T1000 (cell line): ENCODE measurements around the gene TC2N.
"Not testable (repeated sequence)": the region's sequence is repeated elsewhere in the genome, so short reads cannot be mapped to it uniquely, and the experiment has no call there.

Experiments used
- DNase-seq: peaks from one replicate; lab custom pipeline; 2025; ENCODE audit warnings: mixed read lengths; lab: John Stamatoyannopoulos, UW

The TC2N gene

DNA sequence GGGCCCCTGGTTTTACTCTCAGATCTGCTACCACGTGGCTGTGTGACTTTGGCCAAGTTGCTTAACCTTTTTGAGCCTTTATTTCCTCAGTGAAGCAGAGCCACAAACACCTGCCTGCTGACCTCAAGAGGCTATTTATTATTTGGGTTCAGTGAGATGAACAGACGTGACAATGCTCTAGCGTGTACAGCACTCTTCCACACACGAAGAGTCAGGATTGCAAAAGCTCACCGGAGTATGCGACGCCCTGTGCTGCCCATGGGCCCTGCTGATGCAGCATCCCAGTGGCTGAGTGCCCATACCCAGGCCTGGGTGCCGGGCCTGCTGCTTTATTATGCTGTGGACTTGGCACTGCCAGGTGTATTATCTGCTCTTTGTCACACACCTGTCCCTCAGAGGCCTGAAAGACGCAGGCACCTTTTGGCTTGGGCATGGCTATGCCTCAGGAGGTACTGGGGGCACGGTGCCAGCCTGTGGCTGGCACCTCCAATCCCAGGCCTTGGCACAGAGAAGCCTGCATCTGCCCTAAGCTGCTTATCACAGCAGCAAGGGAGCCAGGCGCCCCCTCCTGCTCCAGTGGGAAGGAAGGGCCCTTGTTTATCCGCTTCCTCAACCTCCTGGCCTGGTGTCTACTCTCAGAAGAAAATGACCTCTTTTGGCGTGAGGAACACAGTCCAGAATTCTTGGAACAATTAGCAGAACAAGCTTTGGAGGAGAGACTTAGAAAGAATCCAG is 22.3 kb upstream of the TC2N start:
- DNase-seq, result no peak

DNA sequence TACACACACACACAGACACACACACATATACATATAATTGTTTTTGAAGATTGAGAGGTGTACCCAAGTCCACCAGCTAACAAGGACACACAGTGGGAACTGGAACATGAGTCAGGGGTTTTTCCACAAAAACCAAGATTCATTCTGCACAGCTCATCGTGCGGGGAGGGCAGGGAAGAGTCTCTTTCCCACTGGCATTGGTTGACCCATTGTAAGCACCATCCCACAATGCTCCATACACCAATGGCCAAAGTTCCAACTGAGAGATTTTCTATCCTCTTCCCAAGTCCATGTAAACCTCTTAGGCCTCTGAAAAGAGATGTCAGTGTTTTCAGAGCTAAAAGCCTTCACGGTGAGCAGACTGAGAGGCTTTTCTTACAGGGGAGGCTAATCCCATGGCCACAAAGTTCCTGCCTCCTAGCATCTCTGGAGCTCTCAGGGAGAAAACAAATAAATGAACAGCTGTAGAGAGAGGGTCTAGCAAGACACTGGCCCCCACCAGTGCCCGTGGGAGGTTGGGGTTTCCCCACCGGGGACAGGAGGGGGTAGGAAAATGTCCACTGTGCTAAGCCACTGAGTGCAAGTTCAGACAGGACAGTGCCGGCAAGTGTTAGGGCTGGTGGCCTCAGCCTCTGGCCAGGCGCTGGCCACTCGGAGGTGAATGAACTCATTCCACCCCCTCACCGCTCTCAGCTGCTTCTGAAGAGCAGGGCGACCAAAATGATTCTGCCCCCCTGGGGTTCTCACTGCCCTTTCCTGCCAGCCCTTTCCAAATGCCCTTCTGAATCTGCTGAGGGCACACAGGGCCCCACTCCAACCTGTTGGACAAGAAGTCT is 21.5 kb upstream of the TC2N start:
- no peak for DNase-seq

DNA sequence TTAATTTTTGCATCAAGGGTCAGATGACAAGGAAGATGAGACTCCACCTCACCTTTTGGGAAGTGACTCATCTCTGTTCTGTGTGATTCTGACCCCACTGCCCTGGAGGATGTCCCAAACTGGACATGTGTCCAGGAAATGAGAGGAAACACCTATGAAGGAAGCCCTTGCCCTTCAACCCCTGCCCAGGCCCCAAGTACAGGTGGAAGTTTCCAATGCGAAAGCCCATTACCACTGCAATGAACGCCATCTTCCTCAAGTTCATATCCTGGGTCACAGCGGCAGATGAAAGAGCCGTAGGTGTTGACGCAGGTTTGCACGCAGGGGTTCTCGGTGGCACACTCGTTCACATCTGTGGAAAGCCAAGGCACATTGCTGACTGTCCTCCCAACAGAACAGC is 19.6 kb upstream of the TC2N start:
- no peak for DNase-seq

DNA sequence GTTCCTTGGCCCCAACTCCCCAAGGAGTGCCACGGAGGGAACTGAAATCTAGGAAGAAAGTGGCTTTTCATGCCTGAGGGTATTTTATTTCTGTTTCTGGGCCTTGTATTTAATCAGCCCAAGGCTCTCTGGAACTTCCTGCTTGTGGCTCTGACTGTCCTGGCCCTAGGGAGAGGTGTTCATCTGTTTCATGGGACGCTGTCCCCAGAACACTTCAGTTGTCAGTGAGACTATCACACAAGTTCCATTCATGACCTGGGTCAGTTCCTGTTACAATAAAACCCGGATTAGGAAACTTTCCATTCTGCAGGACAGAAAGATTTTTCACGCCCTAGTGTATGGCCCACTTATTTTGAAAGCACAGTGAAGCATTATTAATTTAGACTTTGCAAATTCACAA is 18.5 kb upstream of the TC2N start:
- no peak for DNase-seq

DNA sequence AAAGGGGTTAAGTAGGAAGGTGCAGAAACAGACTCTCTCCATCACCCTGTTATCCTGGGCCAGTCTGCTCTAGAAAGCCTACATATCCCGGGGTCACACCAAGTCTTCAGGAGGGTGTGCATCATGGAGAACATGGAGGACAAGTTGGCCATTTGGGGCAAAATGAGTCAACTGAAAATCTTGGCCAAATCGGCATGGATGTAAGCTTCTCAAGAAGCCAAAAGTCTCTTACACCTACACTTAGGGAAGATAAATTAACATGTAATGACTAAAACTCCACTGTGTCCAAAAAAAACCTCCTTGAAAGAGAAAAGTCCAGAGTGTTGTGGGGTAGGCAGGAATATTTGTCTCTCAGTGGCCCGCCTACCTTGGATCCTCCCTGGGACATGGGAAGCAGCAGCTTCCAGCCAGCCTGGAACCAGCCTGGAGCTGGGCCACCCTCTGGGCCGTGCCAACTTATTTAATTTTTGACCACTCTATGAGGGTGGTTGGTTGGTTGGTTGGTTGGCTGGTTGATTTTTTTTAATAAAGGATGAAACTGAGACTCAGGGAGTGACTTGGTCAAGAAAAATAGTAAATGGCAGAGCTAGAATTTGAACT is 17.9 kb upstream of the TC2N start:
- DNase-seq, result no peak

DNA sequence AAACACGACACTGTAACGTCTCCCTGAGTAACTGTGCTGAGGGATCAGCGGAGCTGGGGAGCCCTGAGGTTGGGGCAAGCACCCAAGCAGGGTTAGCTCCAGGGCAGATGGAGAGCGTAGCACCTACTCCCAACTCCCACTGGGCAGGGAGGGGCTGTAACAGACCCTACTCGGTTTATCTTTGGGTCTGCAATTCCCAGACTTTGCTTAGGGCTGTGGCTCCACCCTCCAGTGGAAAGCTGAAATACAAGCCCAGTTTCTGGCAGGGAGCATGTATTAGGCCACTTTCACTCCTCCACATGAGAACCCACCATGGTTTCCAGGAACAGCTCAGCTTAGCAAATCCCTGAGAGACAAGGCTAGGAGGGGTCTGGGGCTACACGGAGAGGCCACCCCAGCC is 17.3 kb upstream of the TC2N start:
- no peak for DNase-seq

DNA sequence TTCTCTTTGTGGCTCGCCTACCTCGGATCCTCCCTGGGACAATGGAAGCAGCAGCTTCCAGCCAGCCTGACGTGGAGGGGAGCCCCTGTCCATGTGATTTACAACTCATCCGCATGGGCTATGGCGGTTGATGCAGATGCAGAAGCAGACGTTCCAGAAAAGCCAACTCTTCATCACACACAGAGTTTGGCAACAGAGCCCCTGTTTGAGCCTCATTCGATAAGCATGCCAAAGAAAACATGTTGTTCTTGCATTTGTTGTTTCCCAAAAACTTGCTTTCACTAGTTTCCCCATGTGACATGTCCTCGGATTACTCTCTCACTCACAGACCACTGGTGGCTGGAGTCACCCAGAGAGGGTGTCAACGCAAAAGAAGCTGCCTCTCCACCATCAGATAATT is 16.4 kb upstream of the TC2N start:
- DNase-seq, result no peak

DNA sequence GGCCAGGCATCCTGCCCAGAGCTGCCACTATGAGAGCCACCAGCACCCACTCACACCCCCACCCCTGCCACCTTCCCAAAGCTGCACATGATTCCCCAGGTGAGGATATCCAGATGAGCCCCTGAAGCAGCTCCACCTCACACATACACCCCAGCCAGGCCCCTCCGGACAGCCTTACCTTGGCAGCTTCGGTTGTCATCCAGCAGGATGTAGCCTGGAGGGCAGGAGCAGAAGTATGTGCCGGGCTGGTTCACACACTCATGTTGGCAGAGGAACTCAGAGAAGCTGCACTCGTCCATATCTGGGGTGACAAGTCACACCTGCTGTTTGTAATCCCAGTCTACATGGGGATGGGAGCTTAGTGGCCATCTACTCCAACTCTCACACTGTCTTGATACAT is 15.4 kb upstream of the TC2N start:
- no peak for DNase-seq

DNA sequence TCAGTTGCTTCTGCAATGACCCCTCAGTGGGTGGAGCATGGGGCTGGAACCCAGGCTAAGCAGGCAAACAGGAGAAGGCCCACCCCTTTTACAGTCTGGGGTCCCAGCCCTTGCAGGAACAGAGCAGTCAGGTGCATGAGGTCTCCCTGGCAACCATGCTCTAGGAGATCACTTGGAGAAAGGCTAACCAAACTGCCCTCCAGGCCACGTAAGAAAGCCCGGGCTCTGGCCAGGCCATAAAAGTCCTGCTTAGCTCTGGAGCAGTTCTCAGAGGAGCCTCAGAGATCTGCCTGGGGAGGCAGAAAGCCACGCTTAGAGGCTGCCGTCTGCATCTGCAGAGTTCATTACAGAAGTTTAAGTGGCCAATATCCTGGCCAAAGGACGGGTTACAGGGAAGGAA is 15.0 kb upstream of the TC2N start:
- no peak for DNase-seq

DNA sequence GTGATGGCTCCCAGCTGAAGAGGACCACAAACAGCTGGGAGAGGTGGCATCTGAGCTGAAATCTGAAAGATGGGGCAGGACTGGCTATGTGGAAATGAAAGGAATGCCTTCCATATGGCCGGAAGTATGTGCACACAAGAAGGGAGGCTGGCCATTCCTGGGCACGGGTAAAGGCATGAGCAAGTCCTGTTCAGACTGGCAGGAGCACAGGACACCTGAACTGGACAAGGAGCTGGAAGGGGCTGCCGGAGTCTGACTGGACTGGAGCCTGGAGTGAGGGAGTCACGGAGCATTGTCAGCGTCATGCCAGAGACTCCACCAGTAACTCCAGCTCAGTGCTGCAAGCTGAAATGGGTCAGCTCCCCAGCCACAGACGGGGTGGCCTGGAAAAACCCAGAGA is 11.9 kb upstream of the TC2N start:
- DNase-seq, result no peak

DNA sequence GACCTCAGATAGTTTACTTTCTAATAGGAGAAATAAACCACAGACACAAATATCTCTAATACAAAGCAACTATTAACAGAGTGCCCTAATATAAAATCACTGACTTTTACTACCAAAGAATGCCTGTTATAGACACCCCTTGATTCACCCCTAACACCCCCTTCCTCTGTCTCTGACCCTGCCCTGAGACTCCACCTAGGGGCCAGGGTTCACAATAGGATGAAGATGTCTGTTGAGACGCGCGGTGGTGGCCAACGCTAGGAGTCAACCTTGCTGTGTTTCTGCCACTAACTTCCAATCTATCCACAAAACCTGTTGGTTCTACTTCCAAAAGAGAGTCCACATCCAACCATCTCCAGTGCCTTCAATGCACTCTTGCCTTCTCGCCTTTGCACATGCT is 10.9 kb upstream of the TC2N start:
- DNase-seq, result no peak

DNA sequence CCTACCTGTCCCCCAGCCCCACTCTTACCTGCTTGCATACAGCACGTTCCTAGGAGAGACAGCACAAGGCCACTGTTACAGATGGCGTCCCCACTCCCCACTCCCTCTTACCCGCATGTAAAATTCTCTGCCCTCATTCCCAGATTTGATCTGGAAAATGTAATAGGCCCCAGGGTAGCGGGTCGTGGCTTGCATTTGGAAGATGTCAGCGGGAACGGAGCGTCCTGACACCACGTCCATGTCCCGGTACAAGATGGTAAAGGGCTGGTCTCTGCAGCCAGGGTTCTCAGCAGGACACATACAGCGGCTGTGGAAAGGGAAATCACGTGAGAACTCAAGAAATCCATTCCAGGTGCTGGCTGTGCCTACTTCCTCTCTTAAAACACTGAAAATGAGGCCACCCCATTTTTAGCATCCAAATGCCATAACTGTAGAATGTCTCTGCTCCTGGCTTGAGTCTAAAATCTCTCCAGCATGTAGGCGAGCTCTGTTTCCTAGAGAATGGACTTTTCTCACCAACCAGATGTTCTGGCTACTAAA is 10.1 kb upstream of the TC2N start:
- no peak for DNase-seq

DNA sequence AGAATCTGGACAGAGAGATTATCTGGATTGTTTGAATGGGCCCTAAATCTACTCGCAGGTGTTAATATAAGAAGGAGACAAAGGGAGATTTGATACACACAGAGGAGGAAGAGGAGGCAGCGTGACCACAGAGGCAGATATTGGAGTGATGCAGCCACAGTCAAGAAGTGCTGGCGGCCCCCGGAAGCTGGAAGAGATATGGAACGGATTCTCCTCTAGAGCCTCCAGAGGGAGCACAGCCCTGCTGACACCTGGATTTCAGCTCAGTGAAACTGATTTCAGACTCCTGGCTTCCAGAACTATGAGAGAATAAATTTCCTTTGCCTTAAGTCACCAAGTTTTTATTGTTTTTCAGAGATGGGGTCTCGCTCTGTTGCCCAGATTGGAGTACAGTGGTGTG is 9.2 kb upstream of the TC2N start:
- DNase-seq, result no peak

DNA sequence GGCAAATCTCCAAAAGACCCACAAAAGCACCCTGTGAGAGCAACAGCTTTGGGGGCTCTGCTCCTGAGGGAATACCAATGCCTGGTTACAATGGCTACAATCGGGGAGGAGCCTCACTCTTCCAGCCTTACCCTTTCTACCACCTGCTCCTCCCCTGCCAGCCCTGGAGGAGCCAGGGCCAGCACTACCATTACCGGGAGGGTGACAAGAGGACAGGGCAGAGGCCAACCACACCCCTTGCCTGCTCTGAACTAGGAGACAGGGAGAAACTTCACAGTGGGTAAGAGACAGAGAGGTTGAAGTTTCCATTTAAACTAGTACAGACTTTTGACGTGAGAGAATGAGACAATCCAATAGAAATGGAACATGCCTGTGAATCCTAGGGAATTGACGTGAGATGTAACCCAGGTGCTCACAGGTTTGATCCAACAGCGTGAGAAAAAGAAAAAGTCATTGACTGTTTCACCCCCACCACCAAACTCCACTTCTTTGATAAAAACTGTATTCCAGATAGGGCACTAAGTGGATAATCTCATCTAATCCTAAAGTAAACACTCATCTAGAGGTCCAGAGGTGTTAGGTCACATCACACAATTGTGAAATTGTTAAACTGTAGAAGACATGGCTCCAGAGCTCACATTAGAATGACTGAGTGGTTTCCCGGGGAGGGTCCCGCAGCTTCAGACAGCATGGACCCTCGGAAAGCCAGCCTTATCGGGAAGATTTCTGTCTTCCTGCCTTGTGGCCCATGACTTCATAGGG is 8.4 kb upstream of the TC2N start:
- DNase-seq, result no peak

DNA sequence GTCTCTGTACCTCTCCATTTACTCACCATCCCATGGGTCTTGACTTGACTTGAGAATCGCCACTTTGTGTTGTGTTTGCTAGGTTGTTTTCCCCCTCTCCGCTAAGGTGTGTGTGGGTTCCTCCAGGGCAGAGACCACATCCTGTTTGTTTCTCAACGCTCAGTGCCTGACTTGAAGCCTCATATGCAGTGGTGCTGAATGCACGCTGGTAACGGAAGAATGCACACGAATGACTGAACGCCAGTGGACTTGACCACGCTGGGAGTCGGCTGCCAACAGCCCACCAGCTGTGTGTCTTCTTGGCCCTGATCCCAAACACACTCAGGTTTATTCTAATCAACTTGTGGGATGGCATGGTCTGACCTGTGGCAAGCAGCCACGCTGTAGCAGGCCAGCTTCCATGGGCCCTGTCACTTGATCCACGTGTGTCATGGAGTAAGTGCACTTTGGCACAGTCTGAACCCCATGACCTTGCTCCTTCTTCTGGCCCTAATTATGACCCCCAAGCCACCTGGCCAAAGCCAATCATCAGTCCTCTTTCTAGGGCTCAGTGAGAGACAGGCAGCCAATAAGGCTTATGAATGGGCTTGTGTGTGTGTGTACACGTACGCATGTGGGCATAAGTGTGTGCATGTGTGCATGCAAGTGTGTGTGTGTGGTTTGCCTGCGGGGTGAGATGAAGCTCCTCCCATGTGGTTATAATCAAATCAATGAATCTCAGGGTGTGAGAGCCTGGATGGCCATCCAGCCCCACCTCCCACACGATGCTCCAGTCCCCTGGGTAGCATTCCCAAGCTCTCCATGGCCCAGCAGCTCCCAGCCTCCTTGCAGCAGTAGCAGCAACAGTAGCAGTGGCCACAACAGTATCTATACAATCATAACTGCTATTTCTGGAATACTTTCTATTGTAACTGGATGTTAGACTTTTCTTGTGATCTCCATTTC is 6.4 kb upstream of the TC2N start:
- no peak for DNase-seq

DNA sequence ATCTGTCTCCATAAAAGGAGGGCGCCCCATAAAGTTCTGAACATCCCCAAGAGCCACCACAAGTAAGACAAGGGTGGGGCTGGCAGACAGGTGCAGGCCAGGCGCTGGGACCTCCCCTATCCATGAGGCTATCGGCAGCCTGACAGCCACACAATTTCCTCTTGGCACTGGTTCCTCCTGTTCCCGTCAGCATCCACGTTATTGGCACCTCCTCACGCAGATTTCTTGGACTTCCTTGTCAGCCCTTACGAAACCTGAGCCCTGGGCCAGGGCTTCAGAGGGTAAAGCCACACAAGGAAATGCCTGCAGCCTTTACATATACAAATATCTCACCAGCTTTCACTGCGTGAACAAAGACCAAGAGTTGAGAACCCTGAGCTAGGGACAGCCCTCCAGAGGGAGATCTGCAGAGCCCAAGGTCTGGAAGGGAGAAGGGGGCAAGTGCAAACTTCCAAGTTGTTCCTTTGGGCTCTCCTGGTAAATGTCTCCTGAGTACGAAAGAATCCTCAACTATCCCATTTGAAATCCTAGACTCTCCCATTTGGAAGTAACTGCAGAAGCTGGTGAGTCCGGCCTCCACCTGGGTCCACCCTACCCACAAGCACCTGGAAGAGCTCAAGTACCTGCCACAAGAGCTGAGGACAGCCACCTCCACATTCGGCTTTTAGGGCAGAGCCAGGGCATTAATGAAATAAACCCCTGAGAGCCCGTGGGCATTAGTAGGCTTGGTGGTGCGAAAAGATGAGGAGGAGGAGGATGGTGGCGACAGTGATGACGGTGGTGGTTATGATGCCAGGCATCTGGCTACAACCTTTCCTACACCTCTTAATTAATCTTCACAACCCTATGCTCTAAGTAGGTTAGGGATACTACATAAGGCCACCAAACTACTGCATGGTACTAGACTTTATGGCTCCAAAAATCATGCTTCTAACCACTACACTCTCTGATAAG is 5.5 kb upstream of the TC2N start:
- no peak for DNase-seq

DNA sequence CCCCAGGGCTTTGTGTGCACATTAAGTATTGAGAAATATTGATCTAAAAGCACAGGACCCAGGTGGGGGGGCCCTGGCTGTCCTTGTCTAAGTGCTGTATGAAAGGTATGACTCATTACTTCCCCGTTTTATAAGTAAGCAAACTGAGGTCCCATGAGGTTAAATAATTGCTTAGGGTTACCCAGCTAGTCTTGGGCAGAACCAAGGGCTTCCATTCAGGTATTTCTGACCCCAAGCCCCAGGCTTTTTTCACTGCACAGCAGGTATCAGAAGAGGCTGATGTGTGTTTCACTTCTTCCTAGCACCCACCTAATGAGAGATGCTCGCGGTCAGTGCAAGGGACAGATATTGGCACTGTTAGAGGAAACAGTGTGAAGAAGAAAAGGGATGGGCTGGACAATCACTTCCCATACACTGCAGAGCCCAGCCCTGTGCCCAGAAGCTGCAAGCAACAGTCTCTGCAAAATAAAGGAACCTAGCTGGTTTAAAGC is 4.7 kb upstream of the TC2N start:
- DNase-seq, result no peak

DNA sequence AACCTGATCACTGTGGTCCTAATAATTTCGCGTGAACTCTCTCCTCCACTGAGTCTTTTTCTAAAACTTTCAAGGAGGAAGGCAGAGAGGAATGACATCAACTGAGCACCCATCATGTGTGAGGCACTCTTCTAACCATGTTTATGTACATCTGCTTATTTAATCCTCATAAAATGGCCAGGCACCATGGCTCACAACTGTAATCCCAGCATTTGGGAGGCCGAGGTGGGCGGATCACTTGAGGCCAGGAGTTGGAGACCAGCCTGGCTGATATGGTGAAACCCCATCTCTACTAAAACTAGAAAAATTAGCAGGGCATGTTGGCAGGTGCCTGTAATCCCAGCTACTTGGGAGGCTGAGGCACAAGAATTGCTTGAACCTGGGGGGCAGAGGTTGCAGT is 4.1 kb upstream of the TC2N start:
- DNase-seq, result not testable (repeated sequence)

DNA sequence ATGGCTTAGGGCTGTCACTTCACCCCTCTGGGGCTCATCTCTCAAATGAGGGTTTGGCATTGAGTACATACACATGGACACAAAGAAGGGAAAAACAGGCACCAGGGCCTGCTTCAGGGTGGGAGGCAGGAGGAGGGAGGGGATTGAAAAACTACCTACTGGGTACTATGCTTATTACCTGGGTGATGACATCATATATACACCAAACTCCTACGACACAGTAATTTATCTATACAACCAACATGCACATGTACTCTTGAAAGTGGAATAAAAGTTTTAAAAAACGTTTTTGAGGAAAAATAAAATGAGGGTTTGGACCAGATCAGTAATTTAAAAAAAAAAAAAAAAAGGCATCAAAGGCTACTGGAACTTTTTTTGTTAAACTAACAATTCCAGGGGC is 3.6 kb upstream of the TC2N start:
- DNase-seq, result no peak

DNA sequence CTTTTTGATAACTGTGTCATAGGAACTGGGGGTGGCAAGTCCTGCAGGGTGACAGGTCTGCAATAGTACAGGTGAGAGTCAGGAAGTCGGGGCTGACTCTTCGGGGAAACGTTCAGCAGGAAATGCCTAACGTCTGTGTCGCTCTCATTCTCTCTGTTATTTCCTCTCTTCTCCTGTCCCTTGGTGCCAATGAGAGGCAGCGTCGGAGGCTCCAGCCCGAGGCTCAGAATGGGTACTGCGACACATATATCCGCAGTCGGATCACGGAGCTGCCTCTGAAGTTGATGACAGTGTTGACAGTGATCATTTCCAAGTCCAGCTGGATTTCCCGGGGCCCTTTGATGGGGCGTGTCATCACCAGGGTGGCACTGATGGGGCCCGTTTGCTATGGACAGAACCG is 2.7 kb upstream of the TC2N start:
- DNase-seq, result no peak
